Measurements from ENCODE around the gene TTLL12. TPM values are rescaled to one million over a fixed set of nuclear protein-coding genes. Genes with fewer than 3 reads are reported as not detected.

Gene TTLL12
- total RNA-seq, 1 experiment from 2014 or later: 46.4 TPM

- intact Hi-C loops (cut with micrococcal nuclease; ENCODE audit: unreplicated experiment): no loop called here
- H3K4me1 ChIP-seq: 0 out of 2 replicates have a peak, but pooled peaks cover 8% of the 10 kb centered on the region
- DNase-seq: no peak
- H3K4me3 ChIP-seq (ENCODE audit: low read depth, low read length): no peak overlapping the region
- Mint-ChIP-seq H3K27me3 (ENCODE audit: insufficient read depth, unreplicated experiment) (peaks cover 6% of the 10 kb centered on the region), H3K9me3 (ENCODE audit: unreplicated experiment) (no peaks in the 10 kb centered on the region), H3K4me3 (ENCODE audit: unreplicated experiment) (no peak overlapping the region), H3K36me3 (ENCODE audit: insufficient read depth, unreplicated experiment) (peaks cover 7% of the 10 kb centered on the region), H3K4me1 (ENCODE audit: low read depth, unreplicated experiment) (peaks cover 6% of the 10 kb centered on the region), H3K27ac (ENCODE audit: unreplicated experiment) (no peak overlapping the region)
- POLR2A ChIA-PET: no interaction called here
- no peaks in the 10 kb centered on the region for H3K27me3 ChIP-seq (replicated peaks; ENCODE audit: control insufficient read depth, insufficient read depth, low read length)
- no peaks in the 10 kb centered on the region for H3K9me3 ChIP-seq
- CTCF ChIA-PET: no interaction called here
- no peaks in the 10 kb centered on the region for H3K36me3 ChIP-seq (ENCODE audit: control insufficient read depth, insufficient read depth, low read length)
- no peak for TF ChIP-seq CTCF (IDR thresholded peaks at IDR 0.05; ENCODE audit: insufficient read depth in 1 of 2, low read depth in 1 of 2, low read length in 1 of 2, severe bottlenecking in 1 of 2, unreplicated experiment in 1 of 2)
- no TSS peak for BruUV-seq (replicated peaks)
These were observed 39.7 kb upstream of the TTLL12 start for GRCh38 chr22:43226377-43227238.

DNA sequence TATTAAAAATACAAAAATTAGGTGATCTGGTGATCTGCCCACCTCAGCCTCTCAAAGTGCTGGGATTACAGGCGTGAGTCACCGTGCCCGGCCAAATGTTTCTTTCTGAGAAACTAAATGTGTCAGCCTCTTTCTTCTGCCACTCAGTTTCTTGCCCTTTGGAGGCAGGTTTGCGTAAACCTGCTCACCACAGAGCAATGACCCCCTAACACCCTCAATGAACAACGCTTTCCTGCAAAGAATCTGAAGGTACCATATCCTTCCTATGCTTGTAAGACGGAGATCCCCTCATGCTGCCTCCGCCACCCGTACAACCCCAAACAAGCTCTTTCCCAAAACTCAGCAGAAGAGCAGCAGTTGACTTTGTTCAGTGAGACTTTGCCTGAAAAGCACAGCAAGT lies 38.7 kb upstream of the TTLL12 start:
- no peaks in the 10 kb centered on the region for H3K27me3 ChIP-seq (replicated peaks; ENCODE audit: control insufficient read depth, insufficient read depth, low read length)

GRCh38 chr22:43222987-43223386 lies 36.1 kb upstream of the TTLL12 start:
- BruUV-seq (replicated peaks): no TSS peak
- Mint-ChIP-seq H3K36me3 (ENCODE audit: insufficient read depth, unreplicated experiment) (no peaks in the 10 kb centered on the region), H3K27ac (ENCODE audit: unreplicated experiment) (no peak overlapping the region), H3K4me1 (ENCODE audit: low read depth, unreplicated experiment) (no peaks in the 10 kb centered on the region), H3K9me3 (ENCODE audit: unreplicated experiment) (no peaks in the 10 kb centered on the region), H3K4me3 (ENCODE audit: unreplicated experiment) (no peak overlapping the region), H3K27me3 (ENCODE audit: insufficient read depth, unreplicated experiment) (no peaks in the 10 kb centered on the region)
- Histone ChIP-seq H3K36me3 (ENCODE audit: control insufficient read depth, insufficient read depth, low read length) (no peaks in the 10 kb centered on the region), H3K4me3 (ENCODE audit: low read depth, low read length) (no peak overlapping the region), H3K27me3 (replicated peaks; ENCODE audit: control insufficient read depth, insufficient read depth, low read length) (no peaks in the 10 kb centered on the region), H3K9me3 (no peaks in the 10 kb centered on the region), H3K4me1 (no peaks in the 10 kb centered on the region)
- DNase-seq: no peak
- intact Hi-C loops (cut with micrococcal nuclease; ENCODE audit: unreplicated experiment): no loop called here
- POLR2A ChIA-PET: no interaction called here
- CTCF ChIA-PET: no interaction called here
- no peak for TF ChIP-seq CTCF (IDR thresholded peaks at IDR 0.05; ENCODE audit: insufficient read depth in 1 of 2, low read depth in 1 of 2, low read length in 1 of 2, severe bottlenecking in 1 of 2, unreplicated experiment in 1 of 2)

More for the DNA sequence above, 38.7 kb upstream of the TTLL12 start:
- Mint-ChIP-seq H3K27ac (ENCODE audit: unreplicated experiment) (no peak overlapping the region), H3K4me1 (ENCODE audit: low read depth, unreplicated experiment) (no peaks in the 10 kb centered on the region), H3K9me3 (ENCODE audit: unreplicated experiment) (no peaks in the 10 kb centered on the region), H3K4me3 (ENCODE audit: unreplicated experiment) (no peak overlapping the region), H3K27me3 (ENCODE audit: insufficient read depth, unreplicated experiment) (peaks cover 3% of the 10 kb centered on the region), H3K36me3 (ENCODE audit: insufficient read depth, unreplicated experiment) (no peaks in the 10 kb centered on the region)
- POLR2A ChIA-PET: no interaction called here
- no peak for TF ChIP-seq CTCF (IDR thresholded peaks at IDR 0.05; ENCODE audit: insufficient read depth in 1 of 2, low read depth in 1 of 2, low read length in 1 of 2, severe bottlenecking in 1 of 2, unreplicated experiment in 1 of 2)
- intact Hi-C loops (cut with micrococcal nuclease; ENCODE audit: unreplicated experiment): no loop called here
- H3K4me1 ChIP-seq: no peaks in the 10 kb centered on the region
- H3K4me3 ChIP-seq (ENCODE audit: low read depth, low read length): no peak overlapping the region
- H3K9me3 ChIP-seq: no peaks in the 10 kb centered on the region
- DNase-seq: no peak
- CTCF ChIA-PET: no interaction called here
- H3K36me3 ChIP-seq (ENCODE audit: control insufficient read depth, insufficient read depth, low read length): no peaks in the 10 kb centered on the region
- no TSS peak for BruUV-seq (replicated peaks)
